Testis (tissue), 3 donors: ENCODE results near the gene MYO7A. TPM values are rescaled to one million over a fixed set of nuclear protein-coding genes. Genes with fewer than 3 reads are reported as not detected.

Experiments
- DNase-seq: peaks from one replicate; pipeline ENCODE4 v3.0.0-alpha.2; 2019
- H3K27ac ChIP-seq, 2 donors: fragments of 200-600 bp; sonication (generic); one replicate each; pipeline ENCODE4 v1.5.1; 2019
- H3K27me3 ChIP-seq: fragments of 200-600 bp; sonication (generic); one replicate; pipeline ENCODE4 v1.5.1; 2019
- H3K36me3 ChIP-seq: fragments of 200-600 bp; sonication (generic); one replicate; pipeline ENCODE4 v1.5.1; 2017; ENCODE audit warnings: low read depth; ENCODE audit errors: missing control alignments
- H3K4me1 ChIP-seq: fragments of 200-600 bp; sonication (generic); one replicate; pipeline ENCODE4 v1.5.1; 2019
- H3K4me3 ChIP-seq, 2 donors: fragments of 200-600 bp; sonication (generic); one replicate each; pipeline ENCODE4 v1.5.1; 2017 to 2019
- H3K9me3 ChIP-seq: fragments of 200-600 bp; sonication (generic); one replicate; pipeline ENCODE4 v1.5.1; 2017
- POLR2A ChIP-seq: fragments of 450-650 bp; IDR thresholded peaks from one replicate; pipeline ENCODE4 v1.6.1; 2017; ENCODE audit warnings: antibody characterized with exemption, mild to moderate bottlenecking, moderate library complexity
- WGBS, 2 donors: methylation state at CpG; one replicate each; pipeline ENCODE4 v1.1.5; 2018; 5-methylcytosine and 5-hydroxymethylcytosine counted together
- intact Hi-C: fragments of 100-400 bp; cut with DNase I; formaldehyde crosslinking; loops from one replicate; pipeline ENCODE4 v1.15.1; 2023; ENCODE audit warnings: low total_unique reads
- polyA plus RNA-seq: library from polyadenylated mRNA; stranded (reverse); fragments of 350-450 nt; fragmentation: Illumina TruSeq; extraction: RNeasy Lipid Tissue Mini Kit (QIAGEN cat#74804); gene quantifications from one replicate; pipeline ENCODE4 v1.2.3, GENCODE V29; 2014; ENCODE audit warnings: low read depth, low replicate concordance; ENCODE audit not compliant: insufficient read depth
- total RNA-seq, 2 donors: library from RNA; depleted of rRNA; stranded (reverse); fragments of >200 nt; gene quantifications; one replicate each; pipeline ENCODE4 v1.2.3, GENCODE V29; 2016
- TF ChIP-seq, protein P1 (sequence below), 3 experiments: fragments of 450-650 bp in 2 of 3; fragments of 200-600 bp in 1 of 3; sonication (generic) in 1 of 3; IDR thresholded peaks; one replicate each; pipeline ENCODE4 v1.5.1; 2016 to 2019; ENCODE audit warnings: antibody characterized with exemption in 3 of 3, mild to moderate bottlenecking in 2 of 3, moderate library complexity in 1 of 3

MYO7A gene
- total and polyA plus RNA-seq, 3 donors from 2014 or later, result 40.1 to 239 (median 161) TPM

- no peaks in the 10 kb centered on the region for H3K27me3 ChIP-seq
- intact Hi-C loops, result no loop called here
- TF ChIP-seq POLR2A, result no peak
- TF ChIP-seq, protein P1, sequence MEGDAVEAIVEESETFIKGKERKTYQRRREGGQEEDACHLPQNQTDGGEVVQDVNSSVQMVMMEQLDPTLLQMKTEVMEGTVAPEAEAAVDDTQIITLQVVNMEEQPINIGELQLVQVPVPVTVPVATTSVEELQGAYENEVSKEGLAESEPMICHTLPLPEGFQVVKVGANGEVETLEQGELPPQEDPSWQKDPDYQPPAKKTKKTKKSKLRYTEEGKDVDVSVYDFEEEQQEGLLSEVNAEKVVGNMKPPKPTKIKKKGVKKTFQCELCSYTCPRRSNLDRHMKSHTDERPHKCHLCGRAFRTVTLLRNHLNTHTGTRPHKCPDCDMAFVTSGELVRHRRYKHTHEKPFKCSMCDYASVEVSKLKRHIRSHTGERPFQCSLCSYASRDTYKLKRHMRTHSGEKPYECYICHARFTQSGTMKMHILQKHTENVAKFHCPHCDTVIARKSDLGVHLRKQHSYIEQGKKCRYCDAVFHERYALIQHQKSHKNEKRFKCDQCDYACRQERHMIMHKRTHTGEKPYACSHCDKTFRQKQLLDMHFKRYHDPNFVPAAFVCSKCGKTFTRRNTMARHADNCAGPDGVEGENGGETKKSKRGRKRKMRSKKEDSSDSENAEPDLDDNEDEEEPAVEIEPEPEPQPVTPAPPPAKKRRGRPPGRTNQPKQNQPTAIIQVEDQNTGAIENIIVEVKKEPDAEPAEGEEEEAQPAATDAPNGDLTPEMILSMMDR (IDR thresholded peaks at IDR 0.05), result no peak
Observed at GRCh38 chr11:77150836-77151235, 22.8 kb downstream of the MYO7A start.

DNA sequence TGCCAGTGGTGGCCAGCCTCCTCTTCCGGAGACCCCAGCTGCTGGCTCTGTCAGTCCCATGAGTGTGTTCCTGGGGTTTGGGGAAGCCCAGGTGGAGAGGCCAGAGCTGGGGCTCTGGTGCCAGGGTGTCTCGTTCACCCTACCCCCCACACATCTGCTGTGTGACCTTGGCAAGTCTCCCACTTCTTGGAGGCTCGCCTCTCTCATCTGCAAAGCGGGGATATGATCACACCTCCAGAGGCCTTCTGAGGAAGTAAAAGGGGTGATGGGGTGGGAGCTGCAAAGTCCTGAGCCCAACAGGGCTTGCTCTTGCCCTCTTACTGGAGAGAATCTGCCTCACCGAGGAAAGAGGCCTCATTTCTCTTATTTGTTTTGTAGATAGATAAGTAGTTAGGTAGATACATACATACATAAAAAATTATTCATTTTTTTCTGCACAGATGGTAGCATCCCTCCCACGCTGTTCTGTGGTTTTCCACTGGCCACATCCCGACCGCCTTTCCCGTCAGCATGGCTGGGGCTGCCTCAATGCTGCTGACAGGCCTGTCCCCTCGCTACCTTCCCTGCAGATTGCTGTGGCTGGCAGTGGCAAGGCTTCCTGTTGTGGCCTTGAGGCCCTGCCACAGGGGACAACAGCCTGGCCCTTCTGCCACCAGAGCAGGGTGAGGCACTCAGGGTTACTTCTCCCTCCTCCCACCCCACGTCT is 23.9 kb downstream of the MYO7A start:
- Histone ChIP-seq H3K9me3 (no peaks in the 10 kb centered on the region), H3K27ac (no peak overlapping the region), H3K4me3 (no peak overlapping the region), H3K27me3 (no peaks in the 10 kb centered on the region), H3K4me1 (peaks cover 42% of the 10 kb centered on the region), H3K36me3 (no peaks in the 10 kb centered on the region)
- intact Hi-C loops, result no loop called here
- WGBS, 2 donors, result 37 to 60% methylated on average over 10 to 11 of the region's 11 CpGs
- TF ChIP-seq POLR2A, result no peak
- TF ChIP-seq, protein P1 (IDR thresholded peaks at IDR 0.05), result no peak
- no peak for DNase-seq

More at GRCh38 chr11:77150836-77151235, 22.8 kb downstream of the MYO7A start:
- Histone ChIP-seq H3K27ac (no peak overlapping the region), H3K36me3 (no peaks in the 10 kb centered on the region), H3K9me3 (no peaks in the 10 kb centered on the region), H3K4me1 (peaks cover 44% of the 10 kb centered on the region), H3K4me3 (no peak overlapping the region)
- DNase-seq, result no peak
- WGBS, 2 donors, result 82 to 85% methylated on average over 8 to 10 of the region's 10 CpGs

- intact Hi-C loops, result no loop called here
Observed at GRCh38 chr11:77152846-77153245, 24.8 kb downstream of the MYO7A start.

DNA sequence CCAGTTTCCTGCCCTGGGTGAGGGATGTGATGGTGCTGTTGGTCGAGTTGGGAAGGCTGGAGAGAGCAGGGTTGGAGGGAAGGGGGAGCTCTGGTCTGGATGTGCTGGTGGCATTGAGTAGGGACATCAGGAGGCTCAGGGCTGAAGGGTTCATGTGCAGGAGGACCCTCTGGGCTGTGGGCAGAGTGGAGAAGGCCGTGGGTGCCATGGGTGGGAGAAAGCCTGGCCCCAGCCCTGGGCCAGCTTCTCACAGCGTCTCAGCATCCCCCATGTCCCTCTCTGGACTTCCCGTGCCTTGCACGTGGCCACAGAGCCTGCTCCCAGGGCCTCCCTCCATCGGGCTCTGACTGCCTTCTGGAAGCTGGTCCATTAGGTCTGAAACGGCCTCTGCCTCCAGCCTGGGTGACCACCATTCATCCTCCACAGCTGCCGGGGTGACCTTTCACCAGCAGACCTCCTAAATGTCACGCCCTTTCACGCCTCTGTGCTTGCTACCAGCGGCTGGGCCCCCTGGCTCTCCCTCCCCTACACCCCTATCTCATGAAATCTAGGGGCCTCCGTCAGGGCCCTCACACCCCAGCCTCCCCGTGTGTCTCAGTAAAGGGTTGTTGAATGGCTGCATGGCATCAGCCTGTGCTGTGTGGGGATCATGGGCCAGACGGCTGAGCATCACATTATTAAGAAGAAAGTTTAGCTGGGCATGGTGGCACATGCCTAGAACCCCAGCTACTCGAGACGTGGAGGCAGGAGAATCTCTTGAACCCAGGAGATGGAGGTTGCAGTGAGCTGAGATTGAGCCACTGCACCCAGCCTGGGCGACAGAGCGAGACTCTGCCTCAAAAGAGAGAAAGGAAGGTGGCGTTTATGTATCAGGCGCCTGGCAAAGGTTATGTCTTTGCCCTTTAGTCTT is 25.5 kb downstream of the MYO7A start:
- 80 to 87% methylated on average over 13 to 20 of the region's 20 CpGs for WGBS, 2 donors
- H3K27ac ChIP-seq, result no peak overlapping the region
- intact Hi-C loops, result no loop called here
- peaks cover 36% of the 10 kb centered on the region for H3K4me1 ChIP-seq
- H3K4me3 ChIP-seq, result no peak overlapping the region
- no peaks in the 10 kb centered on the region for H3K27me3 ChIP-seq
- no peak for DNase-seq
- no peaks in the 10 kb centered on the region for H3K36me3 ChIP-seq
- no peaks in the 10 kb centered on the region for H3K9me3 ChIP-seq
- TF ChIP-seq POLR2A, result no peak
- TF ChIP-seq, protein P1 (IDR thresholded peaks at IDR 0.05), result no peak

More at GRCh38 chr11:77152846-77153245, 24.8 kb downstream of the MYO7A start:
- H3K36me3 ChIP-seq, result no peaks in the 10 kb centered on the region
- TF ChIP-seq POLR2A, result no peak
- 72 to 81% methylated on average over 6 of the region's 6 CpGs for WGBS, 2 donors
- no peaks in the 10 kb centered on the region for H3K27me3 ChIP-seq
- H3K4me1 ChIP-seq, result peaks cover 36% of the 10 kb centered on the region
- H3K9me3 ChIP-seq, result no peaks in the 10 kb centered on the region
- no peak for DNase-seq
- H3K27ac ChIP-seq, result no peak overlapping the region
- H3K4me3 ChIP-seq, result no peak overlapping the region

DNA sequence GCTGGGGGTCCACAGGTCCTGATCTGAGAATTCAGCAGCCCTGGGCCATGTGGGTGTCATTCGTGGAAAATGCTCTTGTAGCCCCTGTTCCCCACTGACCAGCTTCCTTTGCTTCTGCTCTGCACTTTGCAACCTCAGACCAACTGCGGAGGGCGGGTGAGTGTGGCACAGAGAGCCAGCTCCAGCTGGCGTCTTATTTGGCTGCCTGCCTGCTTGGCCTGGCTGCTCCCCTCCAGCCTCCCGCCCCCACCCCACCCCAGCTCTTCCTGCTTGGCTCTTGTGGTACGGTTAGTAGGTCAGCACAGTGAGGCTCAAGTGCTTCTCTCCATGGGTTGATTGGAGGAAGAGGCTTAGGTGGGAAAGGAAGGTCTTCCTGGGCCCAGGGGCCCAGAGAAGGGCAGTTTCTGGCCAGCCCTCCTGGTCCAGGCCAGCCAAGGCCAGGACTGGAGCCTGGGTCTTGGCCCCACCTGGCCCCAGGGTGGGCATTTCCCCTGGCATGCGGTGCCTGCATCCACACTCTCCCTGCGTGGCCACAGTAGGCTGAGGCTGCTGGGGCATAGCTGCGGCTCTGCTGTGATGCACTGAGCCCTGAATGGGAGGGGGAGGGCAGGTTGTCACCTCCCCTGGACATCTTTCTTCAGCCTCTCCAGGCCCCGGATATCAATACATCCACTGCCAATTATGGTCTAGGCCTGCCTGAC is 26.5 kb downstream of the MYO7A start:
- Histone ChIP-seq H3K27me3 (no peaks in the 10 kb centered on the region), H3K4me3 (no peak overlapping the region), H3K27ac (no peak overlapping the region), H3K36me3 (no peaks in the 10 kb centered on the region), H3K4me1 (peaks cover 36% of the 10 kb centered on the region), H3K9me3 (no peaks in the 10 kb centered on the region)
- intact Hi-C loops, result no loop called here
- WGBS, 2 donors, result 63 to 66% methylated on average over 3 to 10 of the region's 10 CpGs
- TF ChIP-seq, protein P1 (IDR thresholded peaks at IDR 0.05), result no peak
- TF ChIP-seq POLR2A, result no peak
- peak; percentile 76 for DNase-seq
